Activated naive CD8-positive, alpha-beta T cell treated with anti-CD3 and anti-CD28 coated beads, Interleukin-2, amount 50 U/mL, for 24 hours (primary cell): Measurements from ENCODE around the gene ROMO1.
A peak's percentile ranks its signal among the peaks of the same experiment; 100 is the strongest.
"Not testable (repeated sequence)": the region's sequence is repeated elsewhere in the genome, so short reads cannot be mapped to it uniquely, and the experiment has no call there.

Source experiments
- ATAC-seq: fragments of 150-1000 bp; cut with Tn5 transposase; one replicate; pipeline ENCODE4 v1.10.0; 2021
- DNase-seq: peaks from one replicate; pipeline ENCODE4 v3.0.0; 2021
- H3K27ac Mint-ChIP-seq: one replicate; pipeline ENCODE4 v1.8.0; 2021; ENCODE audit warnings: mild to moderate bottlenecking, mixed read lengths
- H3K27me3 Mint-ChIP-seq: one replicate; pipeline ENCODE4 v1.8.0; 2021; ENCODE audit warnings: mixed read lengths
- H3K36me3 Mint-ChIP-seq: one replicate; pipeline ENCODE4 v1.8.0; 2021; ENCODE audit warnings: low read depth, mixed read lengths
- H3K4me1 Mint-ChIP-seq: one replicate; pipeline ENCODE4 v1.8.0; 2021; ENCODE audit warnings: mixed read lengths
- H3K4me3 Mint-ChIP-seq: one replicate; pipeline ENCODE4 v1.8.0; 2021; ENCODE audit warnings: mild to moderate bottlenecking, moderate library complexity, mixed read lengths
- H3K9me3 Mint-ChIP-seq: one replicate; pipeline ENCODE4 v1.8.0; 2021; ENCODE audit warnings: mixed read lengths

Gene ROMO1

DNA sequence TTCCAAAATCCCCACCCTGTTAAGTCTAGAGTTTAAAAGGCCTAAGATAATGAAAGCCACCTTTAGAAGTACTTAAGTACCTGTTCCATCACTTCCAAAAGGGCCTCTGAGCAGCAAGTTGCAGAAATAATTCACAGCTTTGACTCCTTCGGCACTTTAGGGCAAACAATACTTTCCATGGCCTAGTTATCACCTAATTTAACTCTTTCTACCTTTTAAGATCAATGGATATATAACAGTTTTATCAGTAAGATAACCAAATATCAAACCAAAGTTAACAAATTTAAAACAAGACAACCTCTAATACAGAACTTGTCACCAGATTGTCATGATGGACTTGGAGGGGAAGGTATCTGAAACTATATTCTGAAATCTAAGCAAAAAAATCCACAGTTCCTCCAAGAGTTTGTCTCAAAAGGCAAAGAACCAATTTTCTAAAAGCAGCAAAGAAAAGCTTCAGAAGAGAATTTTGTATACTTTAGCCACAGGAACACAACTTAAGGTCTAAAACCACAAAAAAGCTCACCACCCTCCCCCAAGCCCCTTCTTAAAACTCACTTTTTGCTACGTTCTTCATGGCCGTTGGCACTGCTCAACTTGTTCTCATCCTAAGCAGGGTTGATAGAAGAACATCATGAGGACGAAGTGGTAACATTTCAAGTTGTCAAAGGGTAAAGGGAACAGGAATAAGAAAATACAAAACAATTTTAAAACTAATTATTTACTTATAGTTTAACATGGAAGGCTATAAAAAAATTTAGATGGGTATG is 39.4 kb downstream of the ROMO1 start:
- peak overlapping the region; percentile 79 for H3K4me3 Mint-ChIP-seq
- H3K27ac Mint-ChIP-seq, result peak overlapping the region; percentile 91
- ATAC-seq, result no peak
- DNase-seq, result no peak
- peaks cover 75% of the 10 kb centered on the region for H3K4me1 Mint-ChIP-seq
- H3K27me3 Mint-ChIP-seq, result no peaks in the 10 kb centered on the region
- H3K36me3 Mint-ChIP-seq, result peaks cover 76% of the 10 kb centered on the region
- no peaks in the 10 kb centered on the region for H3K9me3 Mint-ChIP-seq

- ATAC-seq, result no peak
- Mint-ChIP-seq H3K27me3 (no peaks in the 10 kb centered on the region), H3K27ac (peak overlapping the region; percentile 99), H3K9me3 (no peaks in the 10 kb centered on the region), H3K4me1 (peaks cover 75% of the 10 kb centered on the region), H3K36me3 (peaks cover 67% of the 10 kb centered on the region), H3K4me3 (peak overlapping the region; percentile 97)
- DNase-seq, result no peak
Measured at GRCh38 chr20:35739294-35740163, 40.3 kb downstream of the ROMO1 start.

DNA sequence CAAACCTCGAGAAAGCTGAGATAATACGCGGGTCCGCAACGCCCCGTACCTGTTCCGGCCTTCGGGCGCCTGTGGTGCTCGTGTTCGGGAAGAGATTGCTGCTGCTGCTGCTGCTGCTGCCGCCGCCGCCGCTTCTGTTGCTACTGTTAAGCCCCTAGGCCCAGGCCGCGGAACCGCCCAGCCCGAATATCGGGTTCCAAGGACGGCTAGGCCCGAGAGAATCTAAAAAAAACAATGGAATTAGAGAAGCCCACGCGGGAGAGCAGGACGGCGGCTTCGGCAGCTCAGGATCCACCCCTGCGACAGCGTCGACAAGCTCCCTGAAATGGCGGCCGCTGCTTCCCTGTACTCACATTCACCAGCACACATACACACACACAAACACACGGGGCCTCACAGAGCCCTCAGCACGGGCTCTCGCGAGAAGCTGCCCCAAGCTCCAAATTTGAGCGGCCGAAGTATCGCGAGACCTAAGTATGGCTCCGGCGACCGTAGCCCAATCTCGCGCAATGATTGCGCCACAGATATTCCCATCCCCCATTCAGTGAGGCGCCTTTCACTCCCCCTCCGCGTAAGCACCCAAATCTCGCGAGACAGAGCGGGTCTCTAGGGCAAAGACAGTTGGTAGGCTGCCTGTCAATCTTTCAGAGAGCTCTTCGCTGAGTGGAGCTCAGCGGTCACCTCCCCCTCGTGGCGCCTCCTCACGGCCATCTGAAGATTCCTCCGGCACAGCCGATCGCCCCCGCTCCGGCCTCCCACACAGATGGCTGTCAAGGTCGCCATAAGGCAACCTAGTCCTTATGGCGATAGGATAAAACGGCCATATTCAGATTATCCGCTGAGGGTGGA is 42.9 kb downstream of the ROMO1 start, which contains the start of gene RBM39:
RBM39 (minus strand) TSS at position 369 of the 849 bp plus-strand sequence. CDS start 1,386 bp downstream, outside the sequence.
- H3K4me1 Mint-ChIP-seq, result peaks cover 52% of the 10 kb centered on the region
- DNase-seq, result peak; percentile 98
- H3K4me3 Mint-ChIP-seq, result peak within 1 kb of the TSS; percentile 97
- peaks cover 46% of the 10 kb centered on the region for H3K36me3 Mint-ChIP-seq
- ATAC-seq, result peak; percentile 93
- peak within 1 kb of the TSS; percentile 99 for H3K27ac Mint-ChIP-seq
- no peaks in the 10 kb centered on the region for H3K9me3 Mint-ChIP-seq
- H3K27me3 Mint-ChIP-seq, result no peaks in the 10 kb centered on the region

DNA sequence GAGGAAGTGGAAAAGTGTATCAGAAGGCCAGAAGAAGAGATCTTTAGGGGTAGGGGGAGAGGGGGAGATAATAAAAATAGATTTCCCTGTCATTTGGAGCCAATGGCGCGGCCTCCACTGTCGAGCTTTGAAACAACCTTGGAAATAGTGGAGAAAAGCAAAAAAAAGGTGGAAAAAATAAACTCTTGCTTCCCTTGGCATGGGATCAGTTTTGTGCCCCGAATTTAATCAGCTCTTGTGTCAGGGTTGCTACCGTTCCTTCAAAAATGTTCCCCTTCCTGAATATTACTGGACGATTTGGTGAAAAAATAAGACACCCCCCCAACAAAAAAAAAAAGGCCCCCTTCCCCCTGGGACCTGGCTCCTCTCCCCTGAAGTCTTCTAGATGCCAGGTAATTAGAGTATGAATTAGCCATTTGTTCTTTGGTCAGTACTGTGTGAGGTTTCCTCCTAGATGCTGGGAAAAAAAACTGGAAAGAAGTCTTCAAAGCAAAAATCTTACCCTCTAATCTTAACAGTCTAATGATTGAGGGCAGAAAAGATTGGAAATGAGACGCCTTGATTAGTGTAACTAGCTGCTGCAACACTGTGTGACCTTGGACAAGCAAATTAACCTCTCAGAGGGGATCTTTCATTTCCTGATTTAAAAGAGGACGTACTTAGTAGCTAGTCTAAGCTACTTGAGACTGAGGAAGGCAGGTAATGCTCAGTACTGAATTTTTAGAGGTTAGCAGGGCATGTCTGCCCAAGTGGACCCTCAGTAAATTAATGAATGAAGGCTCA is 43.7 kb downstream of the ROMO1 start:
- Mint-ChIP-seq H3K27ac (peak overlapping the region; percentile 99), H3K9me3 (no peaks in the 10 kb centered on the region), H3K27me3 (no peaks in the 10 kb centered on the region), H3K4me1 (peaks cover 44% of the 10 kb centered on the region), H3K4me3 (peak overlapping the region; percentile 97), H3K36me3 (peaks cover 40% of the 10 kb centered on the region)
- DNase-seq (no peak), ATAC-seq (no peak)

DNA sequence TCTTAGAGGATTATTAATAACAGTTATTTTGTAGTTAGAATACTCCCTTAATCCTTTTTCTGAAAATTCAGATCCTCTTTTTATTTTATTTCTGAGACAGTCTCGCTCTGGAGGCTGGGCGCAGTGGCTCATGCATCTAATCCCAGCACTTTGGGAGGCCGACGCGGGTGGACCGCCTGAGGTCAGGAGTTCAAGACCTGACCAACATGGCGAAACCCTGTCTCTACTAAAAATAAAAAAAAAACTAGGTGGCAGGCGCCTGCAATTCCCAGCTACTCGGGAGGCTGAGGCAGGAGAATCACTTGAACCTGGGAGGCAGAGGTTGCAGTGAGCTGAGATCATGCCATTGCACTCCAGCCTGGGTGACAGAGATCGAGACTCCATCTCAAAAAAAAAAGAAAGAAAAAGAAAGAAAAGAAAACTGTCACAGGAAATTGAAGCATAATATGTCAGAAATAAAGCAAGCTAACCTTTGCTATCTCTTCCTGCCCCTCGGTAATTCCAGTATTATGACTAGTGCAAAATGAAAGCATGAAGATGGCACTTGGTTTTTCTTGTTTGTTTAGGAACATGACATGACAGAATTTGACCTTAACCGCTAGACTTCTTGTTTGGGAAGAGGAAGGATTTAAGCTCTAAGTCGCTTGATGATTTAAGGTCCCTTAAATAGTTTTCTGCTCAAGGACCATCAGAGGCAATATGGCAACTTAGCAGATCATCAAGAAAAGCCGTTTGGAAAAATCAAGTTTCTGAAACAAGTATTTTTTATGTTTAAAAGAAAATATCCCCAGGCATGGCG is 44.7 kb downstream of the ROMO1 start:
- DNase-seq (peak; percentile 22), ATAC-seq (no peak)
- Mint-ChIP-seq H3K4me1 (peaks cover 34% of the 10 kb centered on the region), H3K4me3 (peak overlapping the region; percentile 97), H3K27ac (peak overlapping the region; percentile 99), H3K36me3 (peaks cover 30% of the 10 kb centered on the region), H3K9me3 (no peaks in the 10 kb centered on the region), H3K27me3 (no peaks in the 10 kb centered on the region)

- H3K27ac Mint-ChIP-seq, result peak overlapping the region; percentile 99
- H3K9me3 Mint-ChIP-seq, DNase-seq, H3K27me3 Mint-ChIP-seq, ATAC-seq: not testable (repeated sequence)
- H3K36me3 Mint-ChIP-seq, result peaks cover 26% of the 10 kb centered on the region
- peak overlapping the region; percentile 97 for H3K4me3 Mint-ChIP-seq
- H3K4me1 Mint-ChIP-seq, result peaks cover 31% of the 10 kb centered on the region
Measured at GRCh38 chr20:35744492-35744841, 45.3 kb downstream of the ROMO1 start.
